Smooth muscle cell (in vitro differentiated cells): Measurements from ENCODE around the gene TANK. TPM values are rescaled to one million over a fixed set of nuclear protein-coding genes. Genes with fewer than 3 reads are reported as not detected.
"Not testable (repeated sequence)": the region's sequence is repeated elsewhere in the genome, so short reads cannot be mapped to it uniquely, and the experiment has no call there.

Experiments used
- DNase-seq: peaks from one replicate; lab custom pipeline; 2025; ENCODE audit not compliant: unreplicated experiment; lab: John Stamatoyannopoulos, UW
- H2AFZ ChIP-seq: fragments of 200-600 bp; sonication (generic); 2 replicates; pipeline ENCODE4 v1.6.0; 2016; ENCODE audit warnings: antibody characterized with exemption, low read depth, mild to moderate bottlenecking
- H3F3A ChIP-seq: fragments of 200-600 bp; sonication (generic); 2 replicates; pipeline ENCODE4 v1.6.0; 2017; ENCODE audit warnings: antibody characterized with exemption, low read depth
- H3K27ac ChIP-seq: fragments of 200-600 bp; sonication (generic); 2 replicates; pipeline ENCODE4 v1.5.1; 2016; ENCODE audit warnings: low read depth, mild to moderate bottlenecking
- H3K27me3 ChIP-seq: fragments of 200-600 bp; sonication (generic); 2 replicates; pipeline ENCODE4 v1.6.1; 2016; ENCODE audit warnings: low read depth, mild to moderate bottlenecking
- H3K36me3 ChIP-seq: fragments of 200-600 bp; sonication (generic); 2 replicates; pipeline ENCODE4 v1.5.1; 2016; ENCODE audit warnings: low read depth
- H3K4me1 ChIP-seq: fragments of 200-600 bp; sonication (generic); 2 replicates; pipeline ENCODE4 v1.5.1; 2016; ENCODE audit warnings: low read depth
- H3K4me2 ChIP-seq: fragments of 200-600 bp; sonication (generic); 2 replicates; pipeline ENCODE4 v1.6.0; 2016; ENCODE audit warnings: mild to moderate bottlenecking
- H3K4me3 ChIP-seq: fragments of 200-600 bp; sonication (generic); 2 replicates; pipeline ENCODE4 v1.5.1; 2016; ENCODE audit warnings: mild to moderate bottlenecking
- H3K79me2 ChIP-seq: fragments of 200-600 bp; sonication (generic); 2 replicates; pipeline ENCODE4 v1.6.0; 2016; ENCODE audit warnings: low read depth, mild to moderate bottlenecking
- H3K9ac ChIP-seq: fragments of 200-600 bp; sonication (generic); 2 replicates; pipeline ENCODE4 v1.6.0; 2016; ENCODE audit warnings: low read depth
- H3K9me3 ChIP-seq: fragments of 200-600 bp; sonication (generic); replicated peaks from 2 replicates; pipeline ENCODE4 v1.5.1; 2016; ENCODE audit warnings: low read depth
- H4K20me1 ChIP-seq: fragments of 200-600 bp; sonication (generic); 2 replicates; pipeline ENCODE4 v1.6.0; 2016; ENCODE audit warnings: low read depth
- WGBS: methylation state at CpG from one replicate; pipeline ENCODE4 v1.1.7; 2016; ENCODE audit warnings: low lambda C conversion rate; 5-methylcytosine and 5-hydroxymethylcytosine counted together
- polyA plus RNA-seq: library from polyadenylated mRNA; unstranded; fragments of >200 nt; fragmentation: Nextera tagmentation; extraction: Ambion mirVana; gene quantifications from 2 replicates; pipeline ENCODE4 v1.2.1, GENCODE V29; 2016
- total RNA-seq: library from RNA; depleted of rRNA; stranded (reverse); fragments of >200 nt; gene quantifications from 2 replicates; pipeline ENCODE4 v1.2.3, GENCODE V29; 2014
- TF ChIP-seq, protein P1 (sequence below): fragments of 200-600 bp; sonication (generic); IDR thresholded peaks from 2 replicates; pipeline ENCODE4 v1.5.1; 2017; ENCODE audit warnings: borderline replicate concordance, mild to moderate bottlenecking, antibody characterized with exemption; ENCODE audit not compliant: insufficient read depth, poor library complexity, severe bottlenecking

Gene TANK
- total and polyA plus RNA-seq, 2 experiments from 2014 or later, result 47.9 to 94.2 TPM

DNA sequence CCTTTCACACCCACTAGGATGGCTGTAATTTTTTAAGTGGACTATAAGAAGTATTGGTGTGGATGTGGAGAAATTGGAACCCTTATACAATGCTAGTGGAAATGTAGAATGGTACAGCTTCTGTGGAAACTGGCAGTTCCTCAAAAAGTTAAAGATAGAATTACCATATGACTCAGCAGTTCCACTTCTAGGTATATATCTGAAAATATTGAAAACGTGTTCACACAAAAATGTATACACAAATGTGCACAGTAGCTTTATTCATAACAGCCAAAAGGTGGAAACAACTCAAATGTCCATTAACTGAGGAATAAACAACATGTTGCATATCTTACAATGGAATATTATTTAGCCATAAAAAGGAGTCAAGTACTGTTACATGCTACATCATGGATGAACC is 17.7 kb downstream of the TANK start:
- Histone ChIP-seq H3K4me2 (no peak overlapping the region), H3K36me3 (peaks cover 53% of the 10 kb centered on the region), H2AFZ (no peak overlapping the region), H3F3A (no peaks in the 10 kb centered on the region), H3K4me1 (no peaks in the 10 kb centered on the region), H3K27me3 (no peaks in the 10 kb centered on the region), H3K27ac (no peak overlapping the region), H3K4me3 (no peak overlapping the region), H3K9me3 (peaks cover 6% of the 10 kb centered on the region), H3K79me2 (peaks cover 56% of the 10 kb centered on the region), H4K20me1 (peaks cover 64% of the 10 kb centered on the region), H3K9ac (no peak overlapping the region)
- no peak for DNase-seq
- 97% methylated on average over 1 of the region's 1 CpG for WGBS
- TF ChIP-seq, protein P1, sequence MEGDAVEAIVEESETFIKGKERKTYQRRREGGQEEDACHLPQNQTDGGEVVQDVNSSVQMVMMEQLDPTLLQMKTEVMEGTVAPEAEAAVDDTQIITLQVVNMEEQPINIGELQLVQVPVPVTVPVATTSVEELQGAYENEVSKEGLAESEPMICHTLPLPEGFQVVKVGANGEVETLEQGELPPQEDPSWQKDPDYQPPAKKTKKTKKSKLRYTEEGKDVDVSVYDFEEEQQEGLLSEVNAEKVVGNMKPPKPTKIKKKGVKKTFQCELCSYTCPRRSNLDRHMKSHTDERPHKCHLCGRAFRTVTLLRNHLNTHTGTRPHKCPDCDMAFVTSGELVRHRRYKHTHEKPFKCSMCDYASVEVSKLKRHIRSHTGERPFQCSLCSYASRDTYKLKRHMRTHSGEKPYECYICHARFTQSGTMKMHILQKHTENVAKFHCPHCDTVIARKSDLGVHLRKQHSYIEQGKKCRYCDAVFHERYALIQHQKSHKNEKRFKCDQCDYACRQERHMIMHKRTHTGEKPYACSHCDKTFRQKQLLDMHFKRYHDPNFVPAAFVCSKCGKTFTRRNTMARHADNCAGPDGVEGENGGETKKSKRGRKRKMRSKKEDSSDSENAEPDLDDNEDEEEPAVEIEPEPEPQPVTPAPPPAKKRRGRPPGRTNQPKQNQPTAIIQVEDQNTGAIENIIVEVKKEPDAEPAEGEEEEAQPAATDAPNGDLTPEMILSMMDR, result no peak

DNA sequence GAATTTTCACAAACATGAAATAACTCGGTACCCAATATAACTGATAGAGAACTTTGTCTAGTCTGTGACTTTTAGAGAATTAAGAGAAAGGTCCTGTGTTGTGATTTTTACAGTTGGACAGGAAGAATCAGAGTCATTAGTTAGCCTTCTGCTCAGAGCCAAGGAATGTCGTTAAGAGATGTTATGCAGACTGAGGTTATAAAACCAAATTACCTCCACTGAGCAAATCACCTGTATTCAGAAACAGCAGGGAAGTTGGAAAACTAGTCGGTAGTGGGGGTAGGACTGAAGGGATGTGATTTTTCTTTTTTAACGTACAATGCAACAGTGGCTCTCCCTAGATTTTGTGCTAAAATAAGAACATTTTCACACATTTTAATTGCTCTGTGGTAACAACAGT is 18.5 kb downstream of the TANK start:
- no peak overlapping the region for H3K4me2 ChIP-seq
- H3K4me3 ChIP-seq, result no peak overlapping the region
- 60% methylated on average over 4 of the region's 4 CpGs for WGBS
- peaks cover 6% of the 10 kb centered on the region for H3K9me3 ChIP-seq
- DNase-seq, result no peak
- H2AFZ ChIP-seq, result no peak overlapping the region
- TF ChIP-seq, protein P1, result no peak
- H3K4me1 ChIP-seq, result no peaks in the 10 kb centered on the region
- H3K79me2 ChIP-seq, result peaks cover 49% of the 10 kb centered on the region
- no peak overlapping the region for H3K9ac ChIP-seq
- no peaks in the 10 kb centered on the region for H3K27me3 ChIP-seq
- H3F3A ChIP-seq, result no peaks in the 10 kb centered on the region
- peaks cover 51% of the 10 kb centered on the region for H3K36me3 ChIP-seq
- H3K27ac ChIP-seq, result no peak overlapping the region
- H4K20me1 ChIP-seq, result peaks cover 56% of the 10 kb centered on the region

DNA sequence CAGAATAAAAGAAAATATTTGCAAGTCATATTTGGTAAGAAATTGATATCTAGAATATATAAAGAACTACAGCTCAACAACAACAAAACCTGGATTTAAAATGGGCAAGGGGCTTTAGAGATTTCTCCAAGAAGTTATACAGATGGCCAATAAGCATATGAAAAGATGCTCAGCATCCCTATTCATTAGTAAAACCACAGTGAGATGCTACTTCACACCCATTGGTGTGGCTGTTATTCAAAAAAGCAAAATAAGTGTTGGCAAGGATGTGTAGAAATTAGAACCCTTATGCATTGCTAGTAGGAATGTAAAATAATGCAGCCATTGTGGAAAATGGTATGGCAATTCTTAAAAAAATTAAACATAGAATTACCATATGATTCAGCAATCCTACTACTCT is 29.8 kb downstream of the TANK start:
- Histone ChIP-seq H3K4me2 (no peak overlapping the region), H3K36me3 (peaks cover 7% of the 10 kb centered on the region), H3K27ac (no peak overlapping the region), H3K9me3 (no peaks in the 10 kb centered on the region), H4K20me1 (peaks cover 38% of the 10 kb centered on the region), H2AFZ (no peak overlapping the region), H3K79me2 (peaks cover 16% of the 10 kb centered on the region), H3F3A (no peaks in the 10 kb centered on the region), H3K4me3 (no peak overlapping the region), H3K9ac (no peak overlapping the region), H3K4me1 (no peaks in the 10 kb centered on the region), H3K27me3 (no peaks in the 10 kb centered on the region)
- TF ChIP-seq, protein P1, result no peak
- DNase-seq, result no peak

DNA sequence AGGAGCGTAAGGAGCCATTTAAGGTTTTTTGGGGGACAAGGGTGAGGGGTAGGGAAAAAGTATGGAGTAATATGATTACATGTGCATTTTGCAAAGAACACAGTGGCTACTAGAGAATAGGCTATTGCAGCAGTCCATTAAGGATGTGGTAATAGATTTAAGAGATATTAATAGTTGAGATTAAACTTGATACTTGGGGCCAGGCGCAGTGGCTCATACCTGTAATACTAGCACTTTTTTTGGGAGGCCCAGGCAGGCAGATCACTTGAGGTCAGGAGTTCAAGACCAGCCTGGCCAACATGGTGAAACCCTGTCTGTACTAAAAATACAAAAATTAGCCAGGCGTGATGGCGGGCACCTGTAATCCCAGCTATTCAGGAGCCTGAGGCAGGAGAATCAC is 35.4 kb downstream of the TANK start:
- not testable (repeated sequence) for H3K4me3 ChIP-seq, DNase-seq, H3K9ac ChIP-seq, H3K9me3 ChIP-seq, H3K4me2 ChIP-seq, H2AFZ ChIP-seq, H3F3A ChIP-seq, H3K4me1 ChIP-seq, H3K27ac ChIP-seq, H3K27me3 ChIP-seq
- WGBS, result 97% methylated on average over 4 of the region's 4 CpGs
- peaks cover 65% of the 10 kb centered on the region for H4K20me1 ChIP-seq
- H3K36me3 ChIP-seq, result peaks cover 10% of the 10 kb centered on the region
- peaks cover 30% of the 10 kb centered on the region for H3K79me2 ChIP-seq
